ENCODE measurements around the gene CHN1. TPM values are rescaled to one million over a fixed set of nuclear protein-coding genes. Genes with fewer than 3 reads are reported as not detected.

CHN1 gene
- polyA plus RNA-seq, 1 of the 3 experiments (the other 2 are of a cell fraction) = 31.6 TPM

GRCh38 chr2:175049661-175050060 lies 44.5 kb upstream of the CHN1 start:
- ChIA-PET POLR2A (no interaction called here), CTCF (interaction anchor here (1.1 to 2.2 kb wide), 2 partner anchors 13 to 17 kb away, joined by 5 to 9 read pairs; no protein-coding TSS in a partner anchor)
- Histone ChIP-seq H3K27ac (ENCODE audit: low read depth in 2 of 2, low read length in 1 of 2) (no peak overlapping the region), H3K4me2 (no peak overlapping the region), H4K20me1 (ENCODE audit: insufficient read depth) (no peaks in the 10 kb centered on the region), H3K9me3 (no peaks in the 10 kb centered on the region), H3F3A (replicated peaks; ENCODE audit: insufficient read depth) (peaks cover 3% of the 10 kb centered on the region), H3K79me2 (ENCODE audit: insufficient read depth) (no peaks in the 10 kb centered on the region), H3K9me2 (no peaks in the 10 kb centered on the region), H3K36me3 (replicated peaks in 1 of 2; ENCODE audit: control insufficient read depth in 1 of 2, insufficient read depth in 2 of 2, low read length in 1 of 2) (no peaks in the 10 kb centered on the region), H3K27me3 (ENCODE audit: insufficient read depth) (no peaks in the 10 kb centered on the region), H3K4me1 (ENCODE audit: control insufficient read depth in 1 of 2, insufficient read depth in 2 of 2, low read depth in 1 of 2, low read length in 1 of 2) (no peaks in the 10 kb centered on the region), H2AFZ (ENCODE audit: low read depth) (no peak overlapping the region), H3K4me3 (ENCODE audit: low read depth in 2 of 2, low read length in 1 of 2) (no peak overlapping the region), H3K9ac (no peak overlapping the region)
- no peak for TF ChIP-seq FOSL2 (IDR thresholded peaks at IDR 0.05; ENCODE audit: borderline replicate concordance, low read depth)
- TF ChIP-seq CTCF (IDR thresholded peaks at IDR 0.05) = no peak
- no peak for TF ChIP-seq YY1 (IDR thresholded peaks at IDR 0.05; ENCODE audit: low read depth)
- no peak for TF ChIP-seq NRF1 (IDR thresholded peaks at IDR 0.05; ENCODE audit: low read depth, low read length)
- TF ChIP-seq TCF12 (IDR thresholded peaks at IDR 0.05) = no peak
- no peak for TF ChIP-seq IRF3 (IDR thresholded peaks at IDR 0.05; ENCODE audit: low read depth, low read length)
- TF ChIP-seq ELF1 (IDR thresholded peaks at IDR 0.05) = no peak
- TF ChIP-seq FOXJ3 (CRISPR knock-in tag; IDR thresholded peaks at IDR 0.05) = no peak
- no peak for TF ChIP-seq MEF2A (IDR thresholded peaks at IDR 0.05; ENCODE audit: borderline replicate concordance, low read depth)
- no peak for TF ChIP-seq NFIC (IDR thresholded peaks at IDR 0.05; ENCODE audit: borderline replicate concordance)
- TF ChIP-seq TEAD4 (IDR thresholded peaks at IDR 0.05; ENCODE audit: borderline replicate concordance, insufficient read depth) = no peak
- TF ChIP-seq, protein P1, sequence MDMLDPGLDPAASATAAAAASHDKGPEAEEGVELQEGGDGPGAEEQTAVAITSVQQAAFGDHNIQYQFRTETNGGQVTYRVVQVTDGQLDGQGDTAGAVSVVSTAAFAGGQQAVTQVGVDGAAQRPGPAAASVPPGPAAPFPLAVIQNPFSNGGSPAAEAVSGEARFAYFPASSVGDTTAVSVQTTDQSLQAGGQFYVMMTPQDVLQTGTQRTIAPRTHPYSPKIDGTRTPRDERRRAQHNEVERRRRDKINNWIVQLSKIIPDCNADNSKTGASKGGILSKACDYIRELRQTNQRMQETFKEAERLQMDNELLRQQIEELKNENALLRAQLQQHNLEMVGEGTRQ (IDR thresholded peaks at IDR 0.05; ENCODE audit: borderline replicate concordance, low read depth, low read length) = no peak
- TF ChIP-seq, protein P2, sequence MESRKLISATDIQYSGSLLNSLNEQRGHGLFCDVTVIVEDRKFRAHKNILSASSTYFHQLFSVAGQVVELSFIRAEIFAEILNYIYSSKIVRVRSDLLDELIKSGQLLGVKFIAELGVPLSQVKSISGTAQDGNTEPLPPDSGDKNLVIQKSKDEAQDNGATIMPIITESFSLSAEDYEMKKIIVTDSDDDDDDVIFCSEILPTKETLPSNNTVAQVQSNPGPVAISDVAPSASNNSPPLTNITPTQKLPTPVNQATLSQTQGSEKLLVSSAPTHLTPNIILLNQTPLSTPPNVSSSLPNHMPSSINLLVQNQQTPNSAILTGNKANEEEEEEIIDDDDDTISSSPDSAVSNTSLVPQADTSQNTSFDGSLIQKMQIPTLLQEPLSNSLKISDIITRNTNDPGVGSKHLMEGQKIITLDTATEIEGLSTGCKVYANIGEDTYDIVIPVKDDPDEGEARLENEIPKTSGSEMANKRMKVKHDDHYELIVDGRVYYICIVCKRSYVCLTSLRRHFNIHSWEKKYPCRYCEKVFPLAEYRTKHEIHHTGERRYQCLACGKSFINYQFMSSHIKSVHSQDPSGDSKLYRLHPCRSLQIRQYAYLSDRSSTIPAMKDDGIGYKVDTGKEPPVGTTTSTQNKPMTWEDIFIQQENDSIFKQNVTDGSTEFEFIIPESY (IDR thresholded peaks at IDR 0.05; ENCODE audit: borderline replicate concordance, low read depth) = no peak
- TF ChIP-seq JUND (IDR thresholded peaks at IDR 0.05) = no peak
- no peak for TF ChIP-seq RAD21 (IDR thresholded peaks at IDR 0.05; ENCODE audit: low read length)
- no peak for TF ChIP-seq RCOR1 (IDR thresholded peaks at IDR 0.05; ENCODE audit: low read length)
- no peak for DNase-seq
